T-cell (primary cell): ENCODE measurements around the gene PAFAH2. TPM values are rescaled to one million over a fixed set of nuclear protein-coding genes. Genes with fewer than 3 reads are reported as not detected.

Source experiments
- ATAC-seq, 4 experiments: fragments of 200-7000 bp in 3 of 4; fragments of 150-1000 bp in 1 of 4; cut with Tn5 transposase; replicated peaks in 1 of 4; 1 replicate in 3 of 4; 2 replicates in 1 of 4; pipeline ENCODE4 v1.10.0; 2021; ENCODE audit warnings: moderate library complexity in 3 of 4, mild to moderate bottlenecking in 2 of 4, moderate number of reproducible peaks in 1 of 4
- CTCF ChIA-PET, 2 donors: fragments of 300-600 bp; sonication (Branson Sonifier 250); formaldehyde crosslinking; loops; one replicate each; lab custom pipeline; 2022; ENCODE audit warnings: antibody characterized with exemption in 2 of 2; lab: Charles Lee
- POLR2A ChIA-PET, 2 donors: fragments of 300-600 bp; sonication (Branson Sonifier 250); formaldehyde crosslinking; loops; one replicate each; lab custom pipeline; 2022; ENCODE audit warnings: antibody characterized with exemption in 2 of 2; lab: Charles Lee
- DNase-seq, 35 experiments: peaks; one replicate each; pipeline versions ENCODE4 v3.0.0 to v3.0.0-alpha.2; 2013 to 2023
- H3K27ac ChIP-seq: one replicate; pipeline ENCODE4 v1.5.1; 2013; ENCODE audit warnings: low read length
- H3K27me3 ChIP-seq, 2 experiments: replicated peaks in 1 of 2; 1 replicate in 1 of 2; 2 replicates in 1 of 2; pipeline versions ENCODE4 v1.6.1 to v1.7.0; 2013; ENCODE audit warnings: low read length in 1 of 2, mixed read lengths in 1 of 2; ENCODE audit not compliant: control insufficient read depth in 2 of 2, insufficient read depth in 2 of 2; ENCODE audit errors: extremely low read depth in 1 of 2
- H3K36me3 ChIP-seq, 2 donors: 1 replicate in 1 of 2; 2 replicates in 1 of 2; pipeline versions ENCODE4 v1.6.1 to v1.7.0; 2013; ENCODE audit warnings: low read length in 1 of 2; ENCODE audit not compliant: control insufficient read depth in 2 of 2, insufficient read depth in 1 of 2; ENCODE audit errors: extremely low read depth in 1 of 2
- H3K4me1 ChIP-seq, 2 experiments: 1 replicate in 1 of 2; 2 replicates in 1 of 2; pipeline versions ENCODE4 v1.6.1 to v1.7.0; 2013; ENCODE audit warnings: low read length in 2 of 2, mixed read lengths in 1 of 2; ENCODE audit not compliant: insufficient read depth in 2 of 2, control insufficient read depth in 1 of 2; ENCODE audit errors: extremely low read depth in 1 of 2
- H3K4me3 ChIP-seq, 2 donors: 1 replicate in 1 of 2; 2 replicates in 1 of 2; pipeline versions ENCODE4 v1.5.1 to v1.7.0; 2013; ENCODE audit warnings: mild to moderate bottlenecking in 2 of 2, low read length in 1 of 2, moderate library complexity in 1 of 2; ENCODE audit not compliant: control insufficient read depth in 1 of 2; ENCODE audit errors: extremely low read depth in 1 of 2
- H3K9me3 ChIP-seq: 2 replicates; pipeline ENCODE4 v1.7.0; 2013
- H3K27ac Mint-ChIP-seq, 2 donors: one replicate each; pipeline ENCODE4 v1.8.0; 2020 to 2021; ENCODE audit warnings: mild to moderate bottlenecking in 2 of 2, mixed read lengths in 2 of 2
- H3K27me3 Mint-ChIP-seq, 2 donors: one replicate each; pipeline ENCODE4 v1.8.0; 2021 to 2022; ENCODE audit warnings: mixed read lengths in 2 of 2
- H3K36me3 Mint-ChIP-seq: one replicate; pipeline ENCODE4 v1.8.0; 2021; ENCODE audit warnings: mixed read lengths
- H3K4me1 Mint-ChIP-seq, 3 donors: one replicate each; pipeline ENCODE4 v1.8.0; 2020 to 2022; ENCODE audit warnings: mixed read lengths in 3 of 3, mild to moderate bottlenecking in 1 of 3
- H3K4me3 Mint-ChIP-seq, 3 donors: one replicate each; pipeline ENCODE4 v1.8.0; 2020 to 2022; ENCODE audit warnings: mild to moderate bottlenecking in 3 of 3, mixed read lengths in 3 of 3, moderate library complexity in 3 of 3
- H3K9me3 Mint-ChIP-seq, 3 donors: one replicate each; pipeline ENCODE4 v1.8.0; 2020 to 2022; ENCODE audit warnings: mixed read lengths in 3 of 3
- WGBS: methylation state at CpG from one replicate; pipeline ENCODE4 v1.1.5; 2013; ENCODE audit warnings: missing lambda C conversion rate; ENCODE audit not compliant: insufficient coverage; 5-methylcytosine and 5-hydroxymethylcytosine counted together
- total RNA-seq, 35 experiments: library from RNA in 6 of 35; stranded (reverse) in 6 of 35; fragments of 120-200 nt in 1 of 35; gene quantifications; one replicate each; pipeline versions ENCODE4 v1.2.1 to v1.2.4 and lab custom pipeline; 2013 to 2026

Gene PAFAH2
- total RNA-seq, 5 donors from 2014 or later (not counting 1 experiment from before 2014, with no cell fraction given): 10.2 to 30.2 (median 17.3) TPM

GRCh38 chr1:25999041-25999800, 1.4 kb upstream of the PAFAH2 start:
- Histone ChIP-seq H3K27me3 (no peaks in the 10 kb centered on the region), H3K4me1 (peaks cover 10 to 20% of the 10 kb centered on the region in 2 experiments), H3K27ac (no peak overlapping the region), H3K9me3 (no peaks in the 10 kb centered on the region), H3K4me3 (no peak overlapping the region), H3K36me3 (no peaks in the 10 kb centered on the region)
- H3K4me1 Mint-ChIP-seq: peaks cover 25 to 32% (median 28%) of the 10 kb centered on the region in 3 donors
- H3K9me3 Mint-ChIP-seq: no peaks in the 10 kb centered on the region
- ChIA-PET POLR2A (interaction anchor here in 1 of 2 donors (0.7 kb wide), 1 partner anchor 154 kb away, joined by 10 read pairs; no protein-coding TSS in a partner anchor), CTCF (interaction anchor here (0.8 to 10.8 kb wide), 4 partner anchors 10 to 538 kb away, joined by 5 to 311 read pairs (median 28); partner anchors contain the start of gene STMN1 (in 1 of the 2))
- H3K36me3 Mint-ChIP-seq: no peaks in the 10 kb centered on the region
- no peak overlapping the region for H3K4me3 Mint-ChIP-seq
- no peak for ATAC-seq
- 79% methylated on average over 8 of the region's 18 CpGs for WGBS
- H3K27ac Mint-ChIP-seq: peak overlapping the region in 1 of 2 donors; percentile 99
- H3K27me3 Mint-ChIP-seq: peaks cover 0 to under 1% of the 10 kb centered on the region in 2 donors
- no peak for DNase-seq

DNA sequence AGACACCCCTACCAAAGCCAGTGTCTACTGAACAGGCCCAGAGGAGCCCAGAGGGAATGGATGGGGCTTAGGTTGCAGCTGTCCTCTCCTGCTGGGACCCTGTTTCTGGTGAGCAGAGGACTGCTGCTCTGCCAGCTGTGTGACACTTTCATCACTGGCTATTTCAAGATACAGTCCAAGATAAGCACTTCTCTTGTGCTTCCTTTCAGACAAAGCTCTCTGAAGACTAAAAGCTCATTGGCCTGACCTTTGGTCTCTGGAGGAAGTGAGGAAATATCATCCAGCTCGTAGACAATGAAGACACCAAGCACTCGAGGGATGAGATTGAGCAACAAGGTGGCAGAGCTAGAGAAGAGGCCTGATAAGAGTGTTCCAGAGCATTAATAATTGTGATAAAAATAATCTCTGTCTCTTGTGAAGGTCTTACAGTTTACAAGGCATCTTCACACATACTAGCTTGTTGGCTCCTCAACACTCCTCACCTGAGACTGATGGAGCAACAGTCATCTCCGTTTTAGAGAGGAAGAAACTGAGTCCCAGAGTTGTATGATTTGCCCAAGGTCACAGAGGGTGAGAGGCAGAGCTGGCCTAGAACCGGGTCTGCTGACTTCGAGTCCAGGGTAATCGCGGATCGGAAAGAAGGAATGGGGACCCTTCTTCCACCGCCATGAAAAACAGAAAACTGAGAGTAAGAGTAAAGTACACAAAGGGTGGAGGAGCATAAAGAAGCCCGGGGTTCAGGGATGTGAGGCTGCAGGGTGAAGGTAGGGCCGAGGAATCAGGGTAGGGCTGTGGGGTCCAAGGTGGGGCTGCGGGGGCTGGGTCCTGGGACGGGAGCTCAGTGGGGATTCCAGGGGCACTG, 666 bp downstream of the PAFAH2 start:
- peaks cover 15 to 39% of the 10 kb centered on the region in 2 experiments for H3K4me1 ChIP-seq
- H3K4me3 ChIP-seq: peak overlapping the region; percentile 63 to 66
- H3K27me3 Mint-ChIP-seq: no peaks in the 10 kb centered on the region
- H3K36me3 Mint-ChIP-seq: no peaks in the 10 kb centered on the region
- H3K9me3 ChIP-seq: no peaks in the 10 kb centered on the region
- ATAC-seq (peak; percentile 1 to 6 (median 3)), DNase-seq (peak in 7 of 35 experiments; percentile 5 to 39 (median 15))
- peaks cover 42 to 48% (median 43%) of the 10 kb centered on the region in 3 donors for H3K4me1 Mint-ChIP-seq
- WGBS: 5% methylated on average over 10 of the region's 13 CpGs
- H3K9me3 Mint-ChIP-seq: no peaks in the 10 kb centered on the region
- ChIA-PET POLR2A (interaction anchor here (0.6 to 1.7 kb wide), 12 partner anchors 10 to 1572 kb away, joined by 3 to 13 read pairs (median 3); partner anchors contain the start of gene STMN1 (in 1 of the 2)), CTCF (interaction anchor here (0.5 to 10.8 kb wide), 23 partner anchors 8 to 1493 kb away, joined by 3 to 311 read pairs (median 3); partner anchors contain the start of genes DHDDS (in 1 of the 2) and STMN1 (in 1 of the 2))
- H3K27me3 ChIP-seq: no peaks in the 10 kb centered on the region
- H3K36me3 ChIP-seq: no peaks in the 10 kb centered on the region
- peak overlapping the region; percentile 91 to 97 (median 94) for H3K4me3 Mint-ChIP-seq
- peak overlapping the region; percentile 83 for H3K27ac ChIP-seq
- peak overlapping the region; percentile 99 for H3K27ac Mint-ChIP-seq

- H3K9me3 ChIP-seq: no peaks in the 10 kb centered on the region
- H3K27me3 Mint-ChIP-seq: no peaks in the 10 kb centered on the region
- H3K36me3 Mint-ChIP-seq: no peaks in the 10 kb centered on the region
- no peak overlapping the region for H3K4me3 Mint-ChIP-seq
- H3K27me3 ChIP-seq: no peaks in the 10 kb centered on the region
- no peaks in the 10 kb centered on the region for H3K9me3 Mint-ChIP-seq
- no peak for DNase-seq
- H3K27ac Mint-ChIP-seq: peak overlapping the region; percentile 12 to 65
- H3K4me1 Mint-ChIP-seq: peaks cover 63 to 67% (median 65%) of the 10 kb centered on the region in 3 donors
- no peak overlapping the region for H3K4me3 ChIP-seq
- WGBS: 100% methylated on average over 1 of the region's 3 CpGs
- no peak for ATAC-seq
- ChIA-PET POLR2A (no interaction called here), CTCF (interaction anchor here (0.5 to 10.8 kb wide), 3 partner anchors 51 to 1167 kb away, joined by 3 to 311 read pairs (median 3); partner anchors contain the start of gene STMN1 (in 1 of the 2))
- H3K27ac ChIP-seq: no peak overlapping the region
- H3K36me3 ChIP-seq: no peaks in the 10 kb centered on the region
- H3K4me1 ChIP-seq: peaks cover 28 to 61% of the 10 kb centered on the region in 2 experiments
These were observed 3.3 kb downstream of the PAFAH2 start for GRCh38 chr1:25994402-25995150.

- WGBS: 80% methylated on average over 1 of the region's 8 CpGs
- peak overlapping the region; percentile 41 to 80 for H3K27ac Mint-ChIP-seq
- CTCF ChIA-PET: interaction anchor here in 1 of 2 donors (10.8 kb wide), 1 partner anchor 92 kb away, joined by 311 read pairs; the partner anchor contains the start of gene STMN1
These were observed 4.5 kb downstream of the PAFAH2 start for GRCh38 chr1:25993197-25993951.

GRCh38 chr1:25992689-25993171, 5.1 kb downstream of the PAFAH2 start:
- H3K4me3 Mint-ChIP-seq: peak overlapping the region in 1 of 3 donors; percentile 7
- H3K4me3 ChIP-seq: no peak overlapping the region
- no peaks in the 10 kb centered on the region for H3K9me3 Mint-ChIP-seq
- H3K4me1 ChIP-seq: peaks cover 37 to 72% of the 10 kb centered on the region in 2 experiments
- no peaks in the 10 kb centered on the region for H3K9me3 ChIP-seq
- no peak for ATAC-seq
- DNase-seq: no peak
- POLR2A ChIA-PET: no interaction called here
- H3K27me3 ChIP-seq: no peaks in the 10 kb centered on the region
- WGBS: 81% methylated on average over 9 of the region's 9 CpGs
- H3K27ac ChIP-seq: no peak overlapping the region
- CTCF ChIA-PET: interaction anchor here in 1 of 2 donors (0.8 kb wide), 1 partner anchor 185 kb away, joined by 3 read pairs; no protein-coding TSS in a partner anchor
- H3K27me3 Mint-ChIP-seq: no peaks in the 10 kb centered on the region
- peaks cover 75 to 78% (median 76%) of the 10 kb centered on the region in 3 donors for H3K4me1 Mint-ChIP-seq
- peaks cover 9% of the 10 kb centered on the region for H3K36me3 Mint-ChIP-seq
- peak overlapping the region; percentile 57 to 80 for H3K27ac Mint-ChIP-seq
- H3K36me3 ChIP-seq: peaks cover 0 to 4% of the 10 kb centered on the region in 2 donors

More at GRCh38 chr1:25993197-25993951, 4.5 kb downstream of the PAFAH2 start:
- ATAC-seq (no peak), DNase-seq (no peak)
- H3K27ac ChIP-seq: no peak overlapping the region
- Mint-ChIP-seq H3K4me3 (peak overlapping the region in 1 of 3 donors; percentile 7), H3K36me3 (peaks cover 6% of the 10 kb centered on the region), H3K9me3 (no peaks in the 10 kb centered on the region), H3K27me3 (no peaks in the 10 kb centered on the region), H3K4me1 (peaks cover 73 to 75% (median 74%) of the 10 kb centered on the region in 3 donors)
- no peaks in the 10 kb centered on the region for H3K27me3 ChIP-seq
- H3K4me1 ChIP-seq: peaks cover 35 to 68% of the 10 kb centered on the region in 2 experiments
- H3K9me3 ChIP-seq: no peaks in the 10 kb centered on the region
- H3K4me3 ChIP-seq: no peak overlapping the region
- POLR2A ChIA-PET: no interaction called here
- no peaks in the 10 kb centered on the region for H3K36me3 ChIP-seq
